OCI-LY1 (cell line): ENCODE results near the gene CMTM1.

Source experiments
- H2AFZ ChIP-seq: fragments of 200-600 bp; sonication (generic), shearing (Covaris generic); 2 replicates; pipeline ENCODE4 v1.6.0; 2014; ENCODE audit warnings: antibody characterized with exemption, mild to moderate bottlenecking, low read length
- H3F3A ChIP-seq: fragments of 200-600 bp; sonication (generic), shearing (Covaris generic); 2 replicates; pipeline ENCODE4 v1.6.0; 2014; ENCODE audit warnings: mild to moderate bottlenecking, antibody characterized with exemption, low read length, moderate library complexity; ENCODE audit not compliant: insufficient read depth
- H3K27ac ChIP-seq: fragments of 200-600 bp; sonication (generic); 2 replicates; pipeline ENCODE4 v1.5.1; 2014; ENCODE audit warnings: low read length, mixed run types, mild to moderate bottlenecking, low read depth; ENCODE audit not compliant: poor library complexity, severe bottlenecking
- H3K27me3 ChIP-seq: fragments of 200-600 bp; sonication (generic); 2 replicates; pipeline ENCODE4 v1.6.0; 2014; ENCODE audit warnings: antibody characterized with exemption, mild to moderate bottlenecking, low read length, moderate library complexity; ENCODE audit not compliant: insufficient read depth
- H3K36me3 ChIP-seq: fragments of 200-600 bp; sonication (generic); 2 replicates; pipeline ENCODE4 v1.6.1; 2014; ENCODE audit warnings: mild to moderate bottlenecking, antibody characterized with exemption, low read length, moderate library complexity, mixed read lengths; ENCODE audit not compliant: insufficient read depth
- H3K4me1 ChIP-seq: fragments of 200-600 bp; sonication (generic); 2 replicates; pipeline ENCODE4 v1.5.1; 2014; ENCODE audit warnings: mild to moderate bottlenecking, low read length, moderate library complexity; ENCODE audit not compliant: insufficient read depth, severe bottlenecking
- H3K4me2 ChIP-seq: fragments of 200-600 bp; sonication (generic), shearing (Covaris generic); 2 replicates; pipeline ENCODE4 v1.6.1; 2014; ENCODE audit warnings: low read length
- H3K4me3 ChIP-seq: fragments of 200-600 bp; sonication (generic); 2 replicates; pipeline ENCODE4 v1.5.1; 2014; ENCODE audit warnings: low read length, low read depth, mild to moderate bottlenecking, mixed read lengths; ENCODE audit not compliant: poor library complexity, severe bottlenecking
- H3K79me2 ChIP-seq: fragments of 200-600 bp; shearing (Covaris generic); 2 replicates; pipeline ENCODE4 v1.6.1; 2016; ENCODE audit warnings: mixed run types, low read length, mixed read lengths; ENCODE audit not compliant: insufficient read depth
- H3K9ac ChIP-seq: fragments of 200-600 bp; sonication (generic), shearing (Covaris generic); 2 replicates; pipeline ENCODE4 v1.6.1; 2014; ENCODE audit warnings: mild to moderate bottlenecking, low read length, mixed read lengths
- H3K9me2 ChIP-seq: fragments of 200-600 bp; sonication (generic), shearing (Covaris generic); 2 replicates; pipeline ENCODE4 v1.6.1; 2014; ENCODE audit warnings: low read depth, mild to moderate bottlenecking, low read length, mixed read lengths
- H3K9me3 ChIP-seq: fragments of 200-600 bp; shearing (Covaris generic); 2 replicates; pipeline ENCODE4 v1.6.1; 2014; ENCODE audit warnings: low read length, mixed read lengths
- H4K20me1 ChIP-seq: fragments of 200-600 bp; sonication (generic), shearing (Covaris generic); 2 replicates; pipeline ENCODE4 v1.6.0; 2016; ENCODE audit warnings: mild to moderate bottlenecking, low read length; ENCODE audit not compliant: insufficient read depth
- EZH2 ChIP-seq: fragments of 200-600 bp; sonication (generic), shearing (Covaris generic); IDR thresholded peaks from 2 replicates; pipeline ENCODE4 v1.8.0; 2017; ENCODE audit warnings: borderline replicate concordance, mixed run types, mild to moderate bottlenecking, antibody characterized with exemption, low read length, moderate library complexity, mixed read lengths
- TF ChIP-seq, protein P1 (sequence below): fragments of 200-600 bp; sonication (generic), shearing (Covaris generic); IDR thresholded peaks from 2 replicates; pipeline ENCODE4 v1.5.1; 2017; ENCODE audit warnings: mild to moderate bottlenecking, antibody characterized with exemption, low read length, moderate library complexity, mixed read lengths

The CMTM1 gene

DNA sequence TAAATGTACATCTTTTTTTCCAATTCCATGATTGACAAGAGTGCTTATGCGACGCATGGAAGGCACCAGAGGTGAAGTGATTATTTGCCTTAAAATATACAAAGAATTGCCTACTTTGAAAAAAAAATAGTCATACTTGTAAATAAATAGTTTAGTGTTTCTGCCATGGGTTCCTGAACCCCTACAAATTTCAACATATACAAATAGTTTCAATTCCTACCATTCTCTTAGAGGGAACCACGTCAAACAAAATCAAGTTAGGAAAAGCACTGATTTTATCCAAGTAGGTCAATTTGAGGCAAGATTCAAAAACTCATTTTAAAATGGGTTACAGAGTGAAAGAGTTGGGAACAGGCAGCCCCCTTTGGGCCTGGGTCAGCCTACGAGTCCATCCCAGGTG lies 49.9 kb downstream of the CMTM1 start:
- Histone ChIP-seq H3F3A (no peaks in the 10 kb centered on the region), H3K36me3 (peaks cover 16% of the 10 kb centered on the region), H3K27ac (no peak overlapping the region), H3K9me3 (no peaks in the 10 kb centered on the region), H2AFZ (no peak overlapping the region), H3K9me2 (no peaks in the 10 kb centered on the region), H3K79me2 (no peaks in the 10 kb centered on the region), H3K9ac (no peak overlapping the region), H3K4me1 (no peaks in the 10 kb centered on the region), H3K4me3 (no peak overlapping the region), H3K4me2 (no peak overlapping the region), H4K20me1 (no peaks in the 10 kb centered on the region), H3K27me3 (no peaks in the 10 kb centered on the region)
- no peak for TF ChIP-seq EZH2
- TF ChIP-seq, protein P1, sequence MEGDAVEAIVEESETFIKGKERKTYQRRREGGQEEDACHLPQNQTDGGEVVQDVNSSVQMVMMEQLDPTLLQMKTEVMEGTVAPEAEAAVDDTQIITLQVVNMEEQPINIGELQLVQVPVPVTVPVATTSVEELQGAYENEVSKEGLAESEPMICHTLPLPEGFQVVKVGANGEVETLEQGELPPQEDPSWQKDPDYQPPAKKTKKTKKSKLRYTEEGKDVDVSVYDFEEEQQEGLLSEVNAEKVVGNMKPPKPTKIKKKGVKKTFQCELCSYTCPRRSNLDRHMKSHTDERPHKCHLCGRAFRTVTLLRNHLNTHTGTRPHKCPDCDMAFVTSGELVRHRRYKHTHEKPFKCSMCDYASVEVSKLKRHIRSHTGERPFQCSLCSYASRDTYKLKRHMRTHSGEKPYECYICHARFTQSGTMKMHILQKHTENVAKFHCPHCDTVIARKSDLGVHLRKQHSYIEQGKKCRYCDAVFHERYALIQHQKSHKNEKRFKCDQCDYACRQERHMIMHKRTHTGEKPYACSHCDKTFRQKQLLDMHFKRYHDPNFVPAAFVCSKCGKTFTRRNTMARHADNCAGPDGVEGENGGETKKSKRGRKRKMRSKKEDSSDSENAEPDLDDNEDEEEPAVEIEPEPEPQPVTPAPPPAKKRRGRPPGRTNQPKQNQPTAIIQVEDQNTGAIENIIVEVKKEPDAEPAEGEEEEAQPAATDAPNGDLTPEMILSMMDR = no peak

DNA sequence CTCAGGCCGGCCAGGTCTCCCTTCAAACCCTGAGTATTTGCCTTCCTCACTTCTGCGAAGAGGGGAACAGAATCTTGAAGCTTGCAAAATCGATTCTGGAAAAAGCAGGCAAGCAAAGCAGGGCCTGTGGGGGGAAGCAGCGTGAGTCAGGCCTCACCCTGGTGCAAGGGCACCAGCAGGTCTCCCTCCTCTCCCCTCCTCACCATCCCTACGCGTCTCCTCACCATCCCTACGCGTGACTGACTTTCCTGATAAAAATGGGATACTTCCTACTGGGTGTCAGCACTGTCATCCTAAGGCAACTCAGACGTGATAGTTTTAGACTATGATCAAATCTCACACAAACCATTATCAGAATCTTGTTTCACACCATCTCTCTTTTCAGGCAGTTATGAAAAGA lies 50.4 kb downstream of the CMTM1 start:
- Histone ChIP-seq H3K79me2 (no peaks in the 10 kb centered on the region), H3K9me2 (no peaks in the 10 kb centered on the region), H3K4me2 (no peak overlapping the region), H3K4me3 (no peak overlapping the region), H3K4me1 (no peaks in the 10 kb centered on the region), H4K20me1 (no peaks in the 10 kb centered on the region), H3K27me3 (no peaks in the 10 kb centered on the region), H2AFZ (no peak overlapping the region), H3K9me3 (no peaks in the 10 kb centered on the region), H3K27ac (no peak overlapping the region), H3F3A (no peaks in the 10 kb centered on the region), H3K36me3 (peaks cover 16% of the 10 kb centered on the region), H3K9ac (no peak overlapping the region)
- TF ChIP-seq EZH2 = no peak
- TF ChIP-seq, protein P1 = no peak

DNA sequence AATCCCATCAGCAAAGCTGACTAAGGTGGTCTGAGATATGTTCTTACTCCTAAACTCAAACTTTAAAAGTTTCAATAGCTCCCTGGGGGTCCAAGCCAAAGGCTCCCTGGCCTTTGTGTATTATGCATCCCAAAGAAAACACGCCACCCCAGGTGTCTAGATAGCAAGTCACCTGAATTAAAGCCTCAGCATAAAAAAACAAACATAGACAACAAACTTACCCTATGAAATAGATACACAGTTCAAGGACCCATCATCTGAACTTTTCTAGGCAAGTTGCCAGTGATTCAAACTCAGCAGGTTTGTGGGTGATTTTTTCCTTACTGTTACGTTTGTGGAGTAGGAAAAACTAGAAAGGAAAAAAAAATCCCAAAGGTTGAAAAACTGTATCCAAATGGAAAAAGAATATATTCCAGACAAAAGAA lies 50.8 kb downstream of the CMTM1 start:
- H3K27ac ChIP-seq = no peak overlapping the region
- no peaks in the 10 kb centered on the region for H3K4me1 ChIP-seq

More for the DNA sequence above, 50.8 kb downstream of the CMTM1 start:
- H3K9me2 ChIP-seq = no peaks in the 10 kb centered on the region
- H3K9me3 ChIP-seq = no peaks in the 10 kb centered on the region
- no peaks in the 10 kb centered on the region for H4K20me1 ChIP-seq
- no peaks in the 10 kb centered on the region for H3F3A ChIP-seq
- no peaks in the 10 kb centered on the region for H3K79me2 ChIP-seq
- no peak overlapping the region for H3K4me3 ChIP-seq
- H3K9ac ChIP-seq = no peak overlapping the region
- no peak overlapping the region for H2AFZ ChIP-seq
- H3K27me3 ChIP-seq = no peaks in the 10 kb centered on the region
- peaks cover 12% of the 10 kb centered on the region for H3K36me3 ChIP-seq
- TF ChIP-seq, protein P1 = no peak
- no peak for TF ChIP-seq EZH2
- H3K4me2 ChIP-seq = no peak overlapping the region
